GM19324 (cell line): ENCODE results near the gene ACAA2.

ENCODE experiments used
- ATAC-seq: cut with Tn5 transposase; IDR thresholded peaks from one replicate; pipeline ENCODE4 v1.9.1; 2021; ENCODE audit warnings: mild to moderate bottlenecking, moderate library complexity; ENCODE audit not compliant: unreplicated experiment, low FRiP score

Gene ACAA2

DNA sequence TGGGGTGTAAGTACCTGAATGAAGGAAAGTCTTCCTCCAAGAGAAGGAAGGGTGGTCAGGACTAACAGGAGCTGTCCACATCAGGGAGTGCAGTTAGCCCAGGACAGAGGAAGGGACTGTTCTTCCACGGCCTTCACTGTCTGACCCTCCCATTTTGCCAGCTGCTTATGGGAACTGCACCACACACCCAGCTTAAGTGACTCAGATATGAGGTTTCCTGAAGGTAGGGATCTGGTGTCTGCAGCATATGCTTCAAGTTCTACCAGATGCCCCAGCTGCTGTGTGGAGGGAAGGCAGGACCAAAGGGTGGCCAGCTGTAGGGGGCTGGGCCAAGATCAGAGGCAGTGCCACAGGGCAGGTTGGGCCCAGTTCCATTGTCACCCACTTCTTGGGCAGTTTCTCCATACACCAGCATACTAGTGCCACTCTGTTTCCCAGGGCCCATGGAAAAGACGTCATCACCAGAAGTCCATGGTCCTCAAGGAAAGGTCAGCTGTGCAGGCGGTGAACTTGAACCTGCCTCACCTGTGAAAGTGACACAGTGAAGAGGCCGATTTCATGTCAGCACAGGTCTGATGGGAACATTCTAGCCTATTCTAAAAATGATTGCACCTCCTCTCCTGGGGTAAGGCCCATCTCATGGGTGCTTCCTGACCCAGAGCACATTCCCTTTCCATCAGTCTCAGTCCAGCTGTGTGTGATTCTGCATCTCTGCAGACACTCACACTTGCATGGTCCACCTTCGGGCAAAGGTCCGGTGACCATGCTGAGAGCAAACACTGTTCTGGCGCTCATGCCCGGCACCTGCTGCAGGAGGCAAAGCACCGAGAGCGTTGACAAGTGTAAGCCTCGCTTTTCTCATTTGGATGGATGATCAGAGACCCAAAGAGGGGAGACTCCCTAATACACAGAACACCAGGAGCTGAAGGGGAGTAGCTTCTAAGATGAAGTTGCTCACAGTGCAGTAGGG lies 68.0 kb downstream of the ACAA2 start:
- ATAC-seq = no peak

- no peak for ATAC-seq
Measured at GRCh38 chr18:49744376-49745008, 68.8 kb downstream of the ACAA2 start.

DNA sequence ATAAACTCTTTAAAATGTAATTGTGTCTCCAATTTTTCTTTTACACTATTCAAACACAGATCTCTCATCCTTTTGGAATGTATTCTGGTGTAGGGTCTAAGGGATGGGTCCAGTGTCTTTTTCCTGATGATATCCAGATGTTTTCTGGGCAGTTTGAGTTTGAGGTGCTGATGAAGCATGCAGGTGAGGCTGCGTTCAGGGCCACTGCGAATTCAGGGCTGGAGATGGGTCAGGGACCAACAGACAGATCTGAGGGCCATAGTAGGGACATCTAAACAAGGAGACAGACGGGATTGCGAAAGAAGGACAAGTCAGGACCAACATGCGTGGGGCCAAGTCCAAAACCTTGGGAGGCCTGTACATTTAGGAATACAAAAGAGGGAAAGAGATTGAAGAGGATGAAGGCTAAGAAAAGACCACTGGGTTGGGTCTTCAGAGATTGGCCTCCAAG lies 70.2 kb downstream of the ACAA2 start:
- no peak for ATAC-seq

DNA sequence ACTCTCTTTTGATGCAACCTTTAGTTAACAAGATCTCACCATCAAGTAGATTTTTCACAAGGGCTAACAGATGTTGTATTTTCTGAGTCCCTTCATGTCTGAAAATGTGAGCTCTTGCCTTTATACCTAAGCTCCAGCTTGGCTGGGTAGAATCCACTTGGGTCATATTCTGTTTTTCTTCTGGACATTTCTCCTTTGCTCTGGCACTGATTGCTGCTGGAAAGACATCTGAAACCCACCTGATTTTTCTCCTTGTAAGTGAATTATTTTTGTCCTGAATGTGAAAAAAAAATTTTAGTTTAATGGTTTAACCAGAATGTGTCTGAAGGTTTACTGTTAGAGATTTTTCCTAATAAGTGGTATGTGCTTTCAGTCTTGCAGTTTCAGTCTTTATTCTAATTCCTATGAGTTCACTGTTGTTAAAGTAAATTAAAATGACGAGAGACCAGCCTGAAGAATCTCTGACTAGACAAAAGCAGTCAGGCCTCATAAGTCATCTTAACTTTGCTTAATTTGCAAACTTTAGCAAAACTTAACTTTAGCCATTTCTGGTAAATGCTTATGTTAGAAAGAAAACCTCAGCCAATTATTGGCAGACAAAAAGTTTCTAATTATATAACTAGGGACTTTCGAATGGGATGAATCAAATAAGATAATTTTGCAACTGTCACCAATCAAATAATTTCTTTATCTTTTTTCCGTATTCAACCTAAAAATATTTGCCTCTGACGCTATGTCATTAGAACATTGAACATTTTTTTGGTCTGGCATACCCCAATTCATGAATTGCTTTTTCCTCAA lies 70.8 kb downstream of the ACAA2 start:
- no peak for ATAC-seq

DNA sequence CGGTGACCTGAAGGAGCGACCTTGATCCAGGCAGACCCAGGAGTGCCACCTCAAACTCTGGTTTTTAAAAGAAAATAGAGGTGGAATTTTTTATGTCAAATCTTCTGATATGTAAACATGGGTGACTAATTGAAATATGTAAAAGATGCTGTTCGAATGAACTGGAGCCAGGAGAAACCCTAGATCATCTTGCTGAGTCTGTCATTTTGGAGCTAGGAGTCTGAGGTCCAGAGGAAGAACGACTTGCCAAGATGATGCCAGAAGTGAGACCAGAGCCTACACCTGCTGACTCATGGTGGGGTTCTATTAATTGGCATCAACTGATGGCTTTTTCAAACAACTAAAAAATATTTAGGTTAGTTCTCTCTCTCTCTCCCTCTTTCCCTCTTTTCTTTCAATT lies 74.1 kb downstream of the ACAA2 start:
- ATAC-seq = no peak

DNA sequence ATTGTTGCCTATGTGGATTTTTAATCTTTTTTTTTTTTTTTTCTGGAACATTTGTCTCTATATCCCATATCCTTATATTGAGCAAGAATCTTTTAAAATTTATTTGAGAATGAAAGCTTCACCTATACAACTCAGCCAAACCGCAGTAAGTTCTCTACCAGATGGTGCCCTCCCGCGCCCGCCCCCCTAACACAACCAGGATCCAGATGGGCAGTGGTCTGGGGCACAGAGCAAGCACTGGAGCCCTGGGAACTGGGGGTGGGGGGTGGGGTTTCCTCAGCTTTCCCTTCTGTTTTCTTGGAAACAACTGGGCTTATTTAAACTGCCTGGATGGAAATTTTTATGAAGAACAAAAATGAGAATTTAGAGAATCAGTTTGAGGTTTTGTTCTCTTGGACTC lies 74.6 kb downstream of the ACAA2 start:
- no peak for ATAC-seq

DNA sequence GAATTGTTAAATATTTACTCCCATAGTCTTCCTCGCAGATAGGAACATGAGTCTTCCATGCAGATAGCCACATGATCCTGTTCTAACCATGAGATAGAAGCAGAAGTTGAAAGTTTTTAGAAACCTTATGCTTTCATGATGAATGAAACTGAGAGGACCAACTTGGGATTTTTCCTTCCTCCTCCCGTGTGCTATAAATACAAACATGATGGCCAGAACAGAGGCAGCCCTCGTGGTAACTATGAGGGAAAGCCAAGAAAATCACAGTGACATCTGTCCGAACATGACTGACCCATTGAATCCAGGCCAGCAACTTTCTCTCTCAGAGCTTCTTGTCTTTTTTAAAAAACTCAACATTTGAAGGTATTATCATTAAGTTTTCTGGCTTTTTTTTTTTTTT lies 78.5 kb downstream of the ACAA2 start:
- ATAC-seq = no peak

- no peak for ATAC-seq
Measured at GRCh38 chr18:49733896-49734585, 79.3 kb downstream of the ACAA2 start.

GRCh38 chr18:49733321-49733720 lies 80.0 kb downstream of the ACAA2 start:
- no peak for ATAC-seq
